ENCODE results near the gene LRFN2.

LRFN2 gene

DNA sequence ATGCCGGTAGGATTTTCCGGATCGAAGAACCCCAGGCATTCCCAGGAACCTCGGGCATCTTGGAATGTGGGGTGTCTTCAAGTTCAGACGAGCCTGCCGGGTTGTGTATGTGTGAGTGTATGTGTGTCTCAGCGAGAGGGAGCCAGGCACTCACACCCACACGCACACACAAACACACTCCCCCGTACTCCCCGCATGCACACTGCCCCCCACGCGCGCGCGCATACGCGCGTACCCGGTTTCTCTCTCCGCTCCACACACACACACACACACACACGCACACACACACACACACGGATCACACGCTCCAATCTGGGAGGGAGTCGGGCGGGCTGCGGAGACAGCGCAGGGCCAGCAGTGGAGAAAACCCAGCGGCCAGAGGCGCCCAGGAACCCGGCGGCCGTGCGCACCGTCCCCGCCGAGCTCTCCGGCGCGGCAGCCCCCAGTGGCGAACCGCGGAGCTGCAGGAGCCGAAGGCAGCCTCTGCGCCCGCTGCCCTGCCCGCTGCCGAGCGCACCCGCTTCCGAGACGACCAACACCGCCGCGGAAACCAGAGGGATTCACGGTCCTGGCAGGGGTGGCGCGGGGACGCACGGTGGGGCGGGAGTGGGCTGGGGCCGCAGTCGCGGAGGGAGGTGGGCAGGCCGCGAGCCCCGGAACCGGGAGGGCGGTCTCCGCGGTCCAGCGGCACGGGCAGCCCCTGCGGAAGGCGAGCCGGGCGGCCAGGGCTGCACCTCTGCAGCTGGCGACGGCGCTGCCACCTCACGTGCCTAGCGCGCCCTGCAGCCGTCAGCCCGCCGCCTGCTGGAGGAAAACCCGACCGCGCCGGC, at the start of gene LRFN2:
TSS of gene LRFN2 (minus strand) at position 125 of the 830 bp plus-strand sequence.
- peak; percentile 93 for DNase-seq

DNA sequence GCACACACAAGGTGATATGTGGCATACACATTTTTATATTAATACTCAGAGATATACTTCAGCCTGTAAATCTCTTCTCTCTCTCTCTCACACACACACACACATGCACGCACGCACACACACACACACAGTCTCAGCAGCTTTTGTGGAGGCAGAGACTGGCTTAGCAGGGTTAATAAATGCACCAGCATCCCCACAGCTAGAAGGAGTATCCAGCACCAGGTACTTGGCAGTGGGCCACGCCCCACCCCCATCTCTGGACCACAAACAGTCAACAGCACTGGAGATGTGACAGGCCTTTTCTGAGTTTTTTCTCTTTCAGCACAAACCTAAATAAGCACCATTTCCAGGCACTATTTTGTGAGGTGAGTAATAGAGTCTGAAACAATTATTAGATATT, 47.3 kb upstream of the LRFN2 start:
- no peak for DNase-seq

DNA sequence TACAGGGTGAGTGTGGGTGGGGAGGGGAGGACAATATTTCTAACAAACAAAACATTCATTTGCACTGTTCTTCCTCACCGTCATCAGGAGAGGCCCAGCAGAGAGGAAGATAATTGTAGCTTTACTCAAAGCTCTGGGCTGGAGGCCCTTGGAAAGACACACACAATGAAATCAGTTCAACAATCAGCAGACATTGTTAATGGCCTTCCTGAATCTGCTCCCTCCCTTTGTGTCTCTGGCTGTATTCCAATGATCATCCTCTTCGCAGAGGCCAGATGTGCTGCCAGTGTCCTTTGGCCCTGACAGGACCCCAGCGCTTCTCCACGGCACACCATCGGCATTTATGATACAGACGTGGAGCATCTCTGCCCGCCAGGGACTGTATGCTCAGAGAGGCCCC, 44.6 kb upstream of the LRFN2 start:
- peak; percentile 30 for DNase-seq

DNA sequence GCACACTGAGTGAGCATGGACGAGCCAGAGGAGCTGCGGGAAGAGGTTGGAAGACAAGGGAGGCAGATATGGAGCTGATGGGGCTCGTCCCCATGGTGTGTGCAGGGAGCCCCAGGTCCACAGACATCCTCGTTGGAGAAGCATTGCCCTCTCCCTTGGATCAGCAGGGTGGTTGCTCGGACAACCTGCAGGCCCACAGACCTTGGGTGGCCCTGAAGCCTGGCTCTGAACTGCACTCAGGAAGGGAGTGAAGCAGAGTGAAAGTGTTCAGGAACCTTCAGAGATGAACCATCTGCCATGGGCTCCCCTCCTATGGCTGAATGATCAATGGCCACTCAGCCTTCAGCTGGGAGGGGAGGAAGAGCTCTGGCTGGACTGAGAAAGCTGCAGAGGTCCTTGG, 43.3 kb upstream of the LRFN2 start:
- DNase-seq, result peak; percentile 53

DNA sequence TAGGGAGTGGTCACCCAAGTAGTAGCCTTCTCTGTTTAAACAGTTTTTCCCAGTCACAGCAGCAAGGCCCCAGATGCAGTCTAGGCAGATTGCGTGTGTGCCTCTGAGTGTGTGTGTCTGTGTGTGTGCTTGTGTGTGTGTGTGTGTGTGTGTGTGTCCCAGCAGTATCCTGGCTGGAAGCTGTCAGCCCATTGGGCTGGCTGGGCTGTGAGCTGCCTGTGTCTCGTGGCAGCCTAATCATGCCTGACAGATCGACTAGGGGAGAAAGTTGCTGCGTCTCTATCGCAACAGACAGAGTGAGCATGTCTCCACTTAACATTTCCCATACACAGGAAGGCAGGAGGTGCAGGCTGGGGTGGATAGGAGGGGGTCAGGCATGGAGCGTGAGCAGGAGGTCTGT, 42.9 kb upstream of the LRFN2 start:
- DNase-seq, result peak; percentile 67

DNA sequence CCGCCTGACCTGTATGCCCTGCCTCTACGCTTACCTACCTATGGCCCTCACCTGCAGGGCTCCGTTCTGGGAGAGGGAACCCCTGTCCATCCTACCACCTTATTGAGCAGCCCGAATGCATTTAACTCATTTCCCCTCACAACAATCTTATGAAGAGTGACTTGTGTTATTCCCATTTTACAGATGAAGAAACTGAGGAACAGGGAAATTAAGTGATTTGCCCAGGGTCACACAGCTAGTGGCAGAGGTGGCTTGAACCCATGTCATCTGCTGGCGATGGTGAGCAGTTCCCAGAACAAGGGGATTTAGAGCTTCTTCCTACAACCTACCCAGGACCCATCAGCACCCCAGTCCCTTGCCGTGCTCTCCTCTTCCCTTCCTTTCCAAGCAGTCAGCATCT, 42.3 kb upstream of the LRFN2 start:
- DNase-seq, result no peak

DNA sequence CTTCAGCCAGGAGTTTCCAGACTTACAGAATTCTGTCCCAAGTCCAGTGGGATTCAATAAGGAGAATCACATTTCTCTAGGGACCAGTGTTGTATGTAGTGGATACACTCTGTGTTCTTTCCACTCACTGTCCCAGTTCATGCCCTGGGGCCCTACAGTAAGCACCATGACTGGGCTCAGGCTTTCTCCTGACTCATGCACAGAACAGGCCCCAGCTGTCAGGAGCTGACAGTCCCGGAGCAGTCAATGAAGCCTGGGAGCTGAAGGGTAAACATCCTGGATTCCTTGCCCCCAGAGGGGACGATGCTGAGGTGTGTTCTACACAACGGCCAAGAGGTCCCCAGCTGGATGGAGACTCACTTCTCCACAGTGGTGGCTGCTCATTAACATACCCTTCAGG, 40.2 kb upstream of the LRFN2 start:
- DNase-seq, result no peak

DNA sequence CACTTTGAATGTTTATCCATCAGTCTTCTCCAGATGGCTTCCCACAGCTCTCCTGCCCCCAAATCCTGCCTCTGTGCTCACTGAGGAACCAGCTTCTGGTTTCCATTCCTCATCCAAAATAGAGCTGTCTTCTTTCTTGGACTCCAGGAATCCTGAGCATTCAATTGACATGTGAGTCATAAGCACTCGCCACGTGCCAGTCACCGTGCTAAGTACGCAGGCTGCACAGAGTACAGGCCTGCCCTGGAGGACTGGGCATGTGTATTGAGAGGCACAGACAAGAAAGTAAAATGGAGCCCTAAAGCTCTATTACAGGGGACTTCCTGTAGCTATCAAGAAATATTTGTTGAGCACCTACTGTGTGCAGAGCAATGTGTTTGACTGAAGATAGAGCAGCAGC, 39.7 kb upstream of the LRFN2 start:
- no peak for DNase-seq

DNA sequence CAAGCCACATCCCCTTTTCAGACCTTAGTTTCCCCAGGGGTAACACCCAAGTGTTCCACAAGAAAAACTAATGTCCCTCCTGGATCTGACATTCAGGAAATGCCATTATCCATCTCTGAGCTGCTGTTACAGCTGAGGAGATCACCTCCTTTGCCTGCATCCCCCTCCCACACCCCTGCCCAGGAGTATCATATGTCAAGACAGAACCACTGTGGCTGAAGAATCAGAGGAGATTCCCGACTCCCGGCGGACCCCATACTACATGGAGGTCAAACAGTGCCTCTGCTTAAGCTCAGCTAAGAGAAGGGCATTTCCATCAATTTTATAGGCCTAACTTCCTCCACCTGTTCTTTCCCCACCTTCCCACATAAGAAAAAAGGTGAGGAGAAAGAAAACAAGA, 36.8 kb upstream of the LRFN2 start:
- DNase-seq, result no peak

DNA sequence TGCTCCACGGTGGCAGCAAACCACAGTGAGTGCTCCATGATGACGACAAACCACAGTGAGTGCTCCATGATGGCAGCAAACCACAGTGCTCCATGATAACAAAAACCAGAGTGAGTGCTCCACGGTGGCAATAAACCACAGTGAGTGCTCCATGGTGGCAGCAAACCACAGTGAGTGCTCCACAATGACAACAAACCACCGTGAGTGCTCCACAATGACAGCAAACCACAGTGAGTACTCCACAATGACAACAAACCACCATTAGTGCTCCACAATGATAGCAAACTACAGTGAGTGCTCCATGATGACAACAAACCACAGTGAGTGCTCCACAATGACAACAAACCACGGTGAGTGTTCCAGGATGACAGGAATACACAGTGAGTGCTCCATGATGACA, 36.0 kb upstream of the LRFN2 start:
- no peak for DNase-seq

DNA sequence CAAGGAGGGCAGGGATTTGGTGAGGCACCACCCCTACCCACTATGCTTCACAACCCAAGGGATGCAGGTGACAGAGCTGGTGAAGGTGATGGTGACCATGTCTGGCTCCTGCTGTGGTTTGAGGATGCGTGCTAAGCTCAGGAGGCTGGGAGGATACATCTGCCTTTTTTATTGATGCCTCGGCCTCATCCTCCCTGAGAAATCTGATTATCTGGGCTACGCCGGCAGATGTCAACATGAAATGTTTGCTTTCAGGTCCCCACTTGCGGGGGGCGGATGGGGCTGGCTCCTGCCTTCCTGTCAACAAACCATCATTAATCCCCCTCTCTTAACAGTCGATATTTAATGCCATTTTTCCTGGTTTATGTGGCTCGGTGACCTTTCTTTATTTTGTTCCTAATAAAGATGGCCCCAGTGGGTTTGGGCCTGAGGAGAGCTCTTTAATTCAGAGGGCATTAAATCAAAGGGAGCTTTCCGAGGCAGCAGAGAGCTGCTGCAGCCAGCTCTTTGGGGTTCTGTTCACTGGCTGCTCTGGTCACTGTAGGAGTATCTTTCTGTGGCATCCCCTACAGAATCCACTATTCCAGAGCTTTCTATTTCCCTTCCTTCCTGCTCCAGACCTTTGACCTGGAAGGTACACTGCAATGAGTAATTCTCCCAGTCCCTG, 33.5 kb upstream of the LRFN2 start:
- no peak for DNase-seq

DNA sequence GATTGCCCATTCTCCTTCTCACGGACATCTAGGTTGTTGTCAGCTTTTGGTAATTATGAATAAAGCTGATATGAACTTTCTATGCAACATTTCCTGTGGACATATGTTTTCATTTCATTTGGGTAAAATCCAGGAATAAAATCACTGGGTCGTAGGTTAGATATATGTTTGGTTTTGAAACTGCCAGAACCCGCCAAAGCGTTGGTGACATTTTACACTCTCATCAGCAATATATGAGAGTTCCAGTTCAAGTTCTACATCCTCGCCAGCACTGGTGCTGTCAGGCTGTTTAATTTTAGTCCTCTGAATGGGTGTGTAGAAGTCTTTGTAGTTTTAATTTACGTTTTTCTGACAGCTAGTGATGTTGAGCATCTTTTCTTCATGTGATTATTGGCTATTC, 27.5 kb upstream of the LRFN2 start:
- DNase-seq, result no peak

DNA sequence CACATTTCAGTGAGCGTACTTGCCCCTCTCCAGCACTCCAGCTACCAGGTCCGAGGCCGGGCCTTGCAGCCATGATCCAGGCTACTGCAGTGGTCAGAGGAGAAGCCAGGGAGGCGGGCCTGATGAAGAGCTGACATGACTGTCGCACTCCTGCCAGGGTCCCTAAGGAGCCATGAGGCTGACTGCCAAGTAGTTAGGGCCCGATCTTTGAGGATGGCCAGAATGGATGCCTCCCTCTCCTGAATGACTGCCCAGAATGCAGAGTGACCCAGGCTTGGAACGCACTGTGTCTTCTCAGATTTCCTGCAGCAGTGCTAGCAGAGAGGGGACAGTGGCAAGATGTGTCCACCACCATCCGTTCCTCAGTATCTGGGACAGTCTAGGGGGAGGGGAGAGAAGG, 24.7 kb upstream of the LRFN2 start:
- DNase-seq, result no peak

DNA sequence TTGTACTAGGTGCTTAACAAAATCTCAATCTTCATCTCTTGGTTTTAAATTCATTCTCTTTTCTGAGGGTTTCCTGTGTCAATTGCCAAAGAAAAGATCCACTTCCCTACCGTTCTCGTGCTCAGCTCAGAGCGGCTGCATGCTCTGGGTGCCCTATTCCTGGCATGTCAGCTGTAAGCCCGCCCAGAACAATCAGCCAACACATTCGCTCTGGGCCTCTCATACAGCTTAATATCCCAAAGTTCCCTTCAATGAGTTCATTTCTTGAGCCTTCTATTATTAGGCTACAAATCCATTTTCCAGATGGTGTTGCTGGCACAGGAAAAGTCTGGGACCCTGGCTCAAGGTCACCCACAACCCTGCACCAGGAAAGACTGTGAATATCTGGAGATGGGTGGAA, 24.3 kb upstream of the LRFN2 start:
- no peak for DNase-seq

DNA sequence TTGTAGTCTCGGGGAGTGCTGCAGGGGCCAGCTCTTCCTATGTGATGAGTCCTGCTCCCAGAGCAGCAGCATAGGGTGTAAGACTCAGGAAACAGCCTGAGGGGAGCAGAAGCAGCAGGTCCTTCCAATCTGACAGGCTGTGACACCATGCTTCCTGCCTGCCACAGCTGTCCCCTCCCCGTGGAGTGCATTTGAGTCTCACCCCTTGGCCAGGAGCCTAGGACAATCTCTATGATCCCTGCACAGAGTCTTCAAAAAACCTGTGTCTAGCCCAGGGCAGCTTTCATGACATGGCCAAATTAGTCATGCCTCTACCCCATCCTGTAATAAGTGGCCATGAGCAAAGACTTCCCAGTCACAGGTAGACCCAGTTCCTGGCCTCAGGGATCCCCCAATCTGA, 23.1 kb upstream of the LRFN2 start:
- DNase-seq, result no peak

DNA sequence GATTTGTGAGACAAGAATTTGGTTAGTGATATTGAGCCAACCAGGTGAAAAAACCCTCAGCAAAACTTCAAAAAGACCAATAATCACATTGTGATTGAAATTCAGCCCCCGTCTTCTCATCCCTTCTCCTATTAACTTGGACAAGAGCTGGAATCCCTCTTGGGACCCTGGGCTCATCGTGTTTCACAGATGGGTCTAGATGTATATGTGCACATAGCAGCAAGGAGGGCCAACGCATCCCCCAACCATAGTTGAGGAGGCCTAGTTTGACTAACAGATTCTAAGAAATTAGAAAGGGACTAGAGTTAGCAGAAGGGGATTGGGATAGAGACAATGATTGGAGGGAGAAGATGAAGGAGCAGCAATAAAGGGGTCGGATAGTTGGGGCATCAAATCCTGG, 19.8 kb upstream of the LRFN2 start:
- no peak for DNase-seq

DNA sequence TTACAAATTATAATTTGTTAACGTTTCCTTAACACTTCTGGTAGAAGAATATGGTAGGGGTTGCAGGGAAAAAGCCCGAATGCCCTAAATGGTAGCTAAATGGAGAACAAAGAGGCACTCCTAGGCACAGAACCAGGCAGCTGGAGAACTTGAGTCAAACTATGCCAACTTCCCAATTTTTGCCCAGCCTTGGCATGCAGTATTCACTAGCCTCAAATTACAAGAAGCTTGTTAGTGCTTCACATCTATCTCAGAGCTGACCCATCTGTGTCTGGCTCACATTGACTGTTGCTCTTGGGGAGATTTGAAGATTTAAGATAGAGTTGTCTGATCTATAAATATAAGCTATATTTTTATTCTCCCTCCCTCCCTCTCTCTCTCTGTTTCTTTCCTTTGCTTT, 19.4 kb upstream of the LRFN2 start:
- DNase-seq, result no peak

DNA sequence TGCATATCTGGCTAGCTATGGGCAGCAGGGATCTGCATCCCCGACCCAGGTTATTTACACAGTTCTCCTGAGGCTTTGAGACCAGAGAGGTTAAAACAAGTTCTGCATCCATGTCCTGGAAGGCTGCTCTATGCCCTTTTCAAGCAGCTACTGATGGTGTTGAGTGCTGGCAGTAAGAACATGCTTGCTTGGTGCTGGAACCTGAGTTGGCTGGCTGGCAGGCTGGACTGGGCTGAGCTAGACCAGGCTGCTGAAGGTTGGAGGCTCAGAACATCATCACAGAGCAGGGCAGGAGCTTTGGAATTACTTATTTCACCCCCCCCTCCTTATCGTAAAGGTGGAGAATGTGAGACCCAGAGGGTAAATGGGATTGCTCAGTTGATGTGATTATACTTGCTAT, 16.9 kb upstream of the LRFN2 start:
- DNase-seq, result no peak

DNA sequence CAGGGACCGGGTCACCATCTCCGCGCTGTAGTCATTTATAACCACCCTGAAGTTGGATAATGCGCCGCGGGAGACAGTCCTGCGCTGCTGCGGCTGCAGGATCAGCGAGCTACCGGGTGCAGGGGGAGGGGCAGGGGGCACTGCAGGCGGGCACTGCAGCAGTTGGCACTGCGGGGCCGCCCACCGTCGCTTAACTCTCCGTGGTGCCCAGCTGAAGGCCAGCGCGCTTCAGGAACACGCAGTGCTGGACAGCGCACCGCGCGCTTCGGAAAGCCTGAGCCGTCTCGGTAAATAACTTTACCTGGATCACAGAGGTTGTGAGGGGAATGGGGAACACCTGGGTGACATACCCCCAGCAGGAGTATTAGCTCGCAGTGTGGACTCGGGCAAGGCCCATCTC, 12.4 kb upstream of the LRFN2 start:
- DNase-seq, result peak; percentile 51

DNA sequence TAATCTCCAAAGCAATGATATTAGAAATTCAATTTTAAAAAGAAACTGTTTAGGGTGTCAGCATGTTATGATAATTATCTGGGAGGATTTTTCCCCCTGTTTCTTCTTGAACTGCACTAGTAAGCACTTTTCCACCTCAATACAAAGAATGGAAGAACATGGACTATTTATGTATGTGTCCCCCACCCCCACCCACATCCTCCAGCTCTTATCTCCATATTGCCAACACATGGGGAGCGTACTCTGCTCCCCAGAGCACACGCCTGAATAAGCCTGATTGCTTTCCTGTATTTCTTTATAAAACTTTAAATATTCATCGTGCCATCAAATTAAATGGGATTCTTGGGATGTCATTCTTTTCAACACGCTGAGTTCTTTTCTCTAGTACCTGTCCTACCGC, 11.4 kb upstream of the LRFN2 start:
- no peak for DNase-seq

DNA sequence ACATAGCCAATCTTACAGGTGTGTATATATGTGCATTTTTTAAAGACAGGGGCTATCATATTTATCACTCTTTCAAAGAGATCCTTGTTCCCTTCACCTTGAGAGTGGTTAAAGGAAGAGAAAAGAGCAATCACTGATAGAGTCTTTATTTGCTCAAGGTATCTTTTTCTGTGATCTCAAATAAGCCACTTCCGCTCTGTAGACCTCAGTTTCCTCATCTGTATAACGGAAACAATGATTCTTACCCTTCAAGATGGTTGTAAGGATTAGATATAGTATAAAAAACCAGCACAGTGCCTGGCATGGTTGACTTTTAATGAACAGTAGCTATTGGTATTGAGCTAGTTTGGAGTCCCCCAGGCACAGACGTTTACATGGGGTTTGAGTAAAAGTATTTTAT, 10.1 kb upstream of the LRFN2 start:
- DNase-seq, result no peak

DNA sequence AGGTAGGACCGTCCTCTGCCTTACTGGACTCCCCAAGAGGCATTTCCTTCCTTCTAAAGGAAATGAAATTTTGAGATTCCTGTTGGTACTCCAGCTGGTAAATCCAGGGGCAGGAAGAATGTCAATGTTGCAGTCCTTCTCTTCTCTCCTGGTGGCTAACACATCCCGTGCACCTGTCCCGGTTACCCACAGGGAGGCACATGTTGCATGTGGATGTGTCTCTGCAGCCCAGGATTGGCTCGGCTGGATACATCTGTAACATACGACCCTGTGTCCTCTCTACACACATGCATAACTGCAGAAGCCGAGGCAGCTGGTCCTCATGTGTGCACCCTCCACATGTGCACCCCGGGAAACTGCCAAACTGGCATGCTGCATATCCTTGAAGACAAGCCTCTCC, 1.3 kb upstream of the LRFN2 start:
- DNase-seq, result no peak

DNA sequence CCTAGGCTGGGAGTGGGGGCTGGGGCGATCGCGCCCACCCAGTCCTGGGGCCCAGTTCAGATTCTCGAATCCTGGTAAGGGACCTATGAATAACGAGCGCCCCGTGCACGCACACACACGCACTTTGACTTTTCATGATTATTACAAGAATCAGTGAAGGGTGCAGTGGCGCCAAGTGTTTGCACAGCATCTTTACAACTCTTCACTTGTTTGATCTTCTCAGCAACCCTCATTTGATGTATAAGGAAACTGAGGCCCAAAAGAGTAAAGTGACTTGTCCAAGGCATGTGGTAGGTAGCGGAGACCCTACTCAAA, 863 bp upstream of the LRFN2 start:
- DNase-seq, result no peak

DNA sequence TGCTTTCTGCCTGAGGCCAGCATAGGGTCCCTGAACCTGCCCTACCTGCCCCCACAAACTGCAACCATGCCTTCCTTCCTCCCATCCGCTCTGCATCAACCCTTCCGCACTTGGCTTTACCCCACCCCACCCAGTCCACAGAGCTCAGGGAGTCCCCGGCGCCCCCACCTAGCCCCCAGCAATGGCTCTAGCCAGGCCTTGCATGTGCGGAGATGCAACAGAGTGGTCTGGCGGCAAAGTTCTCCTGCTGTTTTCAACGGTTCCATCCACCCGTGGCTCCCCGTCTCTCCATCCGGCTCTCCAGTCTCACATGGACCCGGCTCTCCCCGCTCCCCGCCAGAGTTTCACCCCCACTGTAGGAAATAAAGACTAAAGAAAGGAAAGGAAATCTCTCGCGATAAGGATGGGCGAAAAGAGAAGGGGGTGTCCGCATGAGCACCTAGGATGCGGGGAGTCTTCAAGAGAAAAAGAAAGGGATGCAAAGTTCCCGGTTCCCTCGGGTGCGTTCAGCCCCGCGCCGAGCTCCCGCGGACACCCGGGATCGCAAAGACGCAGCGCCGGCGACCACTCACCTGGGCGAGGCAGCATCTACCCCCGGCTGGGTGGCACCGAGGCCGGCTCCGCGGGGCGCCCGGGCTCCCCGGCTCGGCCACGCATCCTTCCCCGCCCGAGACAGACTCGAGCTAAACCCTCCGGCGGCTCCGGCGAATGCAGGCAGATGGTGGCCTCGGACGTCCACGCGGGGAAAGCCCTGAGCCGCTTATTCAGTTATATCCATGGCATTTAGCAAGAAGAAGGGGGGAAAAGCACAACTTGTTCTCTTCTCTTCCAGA, 579 bp downstream of the LRFN2 start:
- DNase-seq, result peak; percentile 77

Data from retina (tissue), 1 donor.